ENCODE measurements around the gene RABGAP1L.

DNA sequence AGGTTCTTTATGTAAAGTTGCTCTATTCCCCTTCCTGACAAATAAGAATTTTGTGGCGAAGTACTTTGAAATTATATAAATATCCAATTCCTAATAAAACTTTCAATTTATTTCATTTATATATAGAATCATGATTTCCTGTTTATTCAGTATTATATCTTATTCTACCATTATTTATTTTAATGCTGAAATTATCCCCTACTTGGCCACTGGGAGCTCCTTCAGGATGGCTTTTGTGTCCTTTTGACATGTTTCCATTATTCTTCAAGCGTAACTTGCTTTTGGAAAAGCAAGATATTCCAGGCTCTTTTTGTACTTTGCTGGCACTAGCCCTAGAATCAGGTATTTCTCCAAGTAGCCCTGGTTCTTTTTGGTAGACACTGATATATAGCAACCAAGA lies 773.3 kb downstream of the RABGAP1L start:
- TF ChIP-seq CTCF (conservative IDR thresholded peaks at IDR 0.05; ENCODE audit: low read length) (peak; percentile 30; the same call in 1 of the 2 replicates), EZH2phosphoT487 (IDR thresholded peaks at IDR 0.05; ENCODE audit: borderline replicate concordance, low read depth, low read length) (no peak)

Data from OCI-LY7 (cell line).